Occipital lobe (tissue), 2 donors: ENCODE data around the gene KCTD4. TPM values are rescaled to one million over a fixed set of nuclear protein-coding genes. Genes with fewer than 3 reads are reported as not detected.
"Not testable (repeated sequence)": the region's sequence is repeated elsewhere in the genome, so short reads cannot be mapped to it uniquely, and the experiment has no call there.

Experiments used
- DNase-seq: peaks from one replicate; lab custom pipeline; 2025; lab: John Stamatoyannopoulos, UW
- total RNA-seq: library from RNA; depleted of rRNA; stranded (reverse); fragments of >200 nt; gene quantifications from one replicate; pipeline ENCODE4 v1.2.3, GENCODE V29; 2014

KCTD4 gene
- 0.94 TPM for total RNA-seq

DNA sequence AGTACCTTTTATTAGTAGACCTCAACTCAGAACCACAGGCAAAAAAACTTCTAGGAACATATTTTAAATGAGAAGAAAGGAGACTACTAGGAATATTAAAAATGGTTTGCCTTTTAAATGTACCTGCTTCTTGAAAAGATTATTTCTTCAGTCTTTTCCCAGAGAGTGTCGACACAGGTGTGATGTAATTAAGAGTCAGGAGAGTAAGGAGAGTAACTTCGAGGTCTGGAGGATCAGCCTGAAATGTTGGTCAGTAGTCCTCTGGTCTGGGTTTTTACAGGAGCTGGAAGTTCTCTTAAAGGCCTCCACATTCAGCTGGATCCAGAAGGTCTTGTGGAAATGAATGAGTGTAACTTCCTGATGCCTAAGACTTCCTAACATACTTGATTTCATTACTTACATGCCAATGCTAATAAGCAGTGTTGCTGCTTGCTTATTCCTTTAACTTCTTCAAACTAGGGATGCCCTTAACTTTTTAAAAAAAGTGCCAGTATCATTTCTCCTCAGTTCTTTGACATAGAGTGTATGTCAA lies at the start of gene KCTD4:
KCTD4 (minus strand) TSS at position 345 of the 532 bp plus-strand sequence. CDS start 6,478 bp downstream, outside the sequence.
- no peak for DNase-seq

DNA sequence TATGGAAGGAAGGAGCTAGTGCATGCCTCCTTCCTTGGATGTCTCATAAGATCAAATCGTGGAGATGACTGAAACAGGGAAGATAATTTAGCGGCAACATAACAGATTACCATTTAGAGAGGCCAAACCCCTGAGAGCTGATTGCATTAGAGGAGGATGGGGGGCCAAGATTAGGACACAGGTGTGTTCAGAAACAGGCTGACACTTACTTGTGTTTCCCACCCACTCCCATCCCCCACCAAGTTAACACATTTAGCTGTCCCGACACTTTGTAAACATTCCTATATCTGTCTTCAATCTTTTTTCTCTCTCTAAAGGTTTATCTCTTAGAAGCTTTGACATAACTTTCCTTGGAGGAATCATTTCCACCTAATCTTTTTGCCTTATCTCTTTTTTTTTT lies 48.8 kb upstream of the KCTD4 start:
- no peak for DNase-seq

DNA sequence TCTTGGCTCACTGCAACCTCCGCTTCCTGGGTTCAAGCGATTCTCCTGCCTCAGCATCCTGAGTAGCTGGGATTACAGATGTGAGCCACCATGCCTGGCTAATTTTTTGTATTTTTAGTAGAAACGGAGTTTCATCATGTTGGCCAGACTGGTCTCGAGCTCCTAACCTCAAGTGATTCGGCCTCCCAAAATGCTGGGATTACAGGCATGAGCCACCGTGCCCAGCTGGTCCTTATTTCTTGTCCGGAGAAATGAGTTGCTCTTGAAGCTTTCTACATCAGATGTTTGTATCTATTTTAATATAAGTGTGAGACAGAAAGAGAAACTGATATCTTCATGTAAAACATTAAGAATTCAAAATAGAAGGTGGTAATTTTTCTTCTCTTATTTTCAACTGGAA lies 43.9 kb upstream of the KCTD4 start:
- DNase-seq: not testable (repeated sequence)

DNA sequence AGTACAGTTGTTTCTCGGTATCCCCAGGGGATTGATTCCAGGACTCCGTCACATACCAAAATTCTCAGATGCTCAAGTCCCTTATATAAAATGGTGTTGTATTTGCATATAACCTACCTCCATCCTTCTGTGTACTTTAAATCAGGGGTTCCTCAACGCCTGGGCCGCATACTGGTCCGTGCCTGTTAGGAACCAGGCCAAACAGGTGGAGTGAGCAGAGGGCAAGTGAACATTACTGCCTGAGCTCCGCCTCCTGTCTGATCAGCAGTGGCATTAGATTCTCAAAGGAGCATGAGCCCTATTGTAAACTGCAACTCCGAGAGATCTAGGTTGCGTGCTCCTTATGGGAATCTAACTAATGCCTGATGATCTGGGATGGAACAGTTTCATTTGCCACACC lies 42.2 kb upstream of the KCTD4 start:
- DNase-seq: no peak

DNA sequence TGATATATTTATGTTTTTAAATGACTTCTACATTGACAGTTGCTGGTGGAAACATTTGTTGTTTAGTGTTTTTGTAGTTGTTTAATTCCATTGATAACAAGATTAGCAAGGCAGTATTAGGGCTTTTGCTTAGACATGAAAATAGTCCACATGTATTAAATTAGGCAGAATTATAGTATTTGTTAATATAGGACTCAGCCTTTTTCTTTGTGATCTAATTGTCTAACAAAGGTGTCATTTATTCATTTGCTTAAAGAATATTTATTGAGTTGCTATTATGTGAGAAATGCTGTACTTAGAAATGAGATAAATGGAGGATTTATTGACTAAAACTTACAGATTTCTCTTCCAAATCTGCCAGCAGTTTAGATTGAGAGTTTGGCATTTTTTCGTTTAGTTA lies 41.7 kb upstream of the KCTD4 start:
- no peak for DNase-seq

DNA sequence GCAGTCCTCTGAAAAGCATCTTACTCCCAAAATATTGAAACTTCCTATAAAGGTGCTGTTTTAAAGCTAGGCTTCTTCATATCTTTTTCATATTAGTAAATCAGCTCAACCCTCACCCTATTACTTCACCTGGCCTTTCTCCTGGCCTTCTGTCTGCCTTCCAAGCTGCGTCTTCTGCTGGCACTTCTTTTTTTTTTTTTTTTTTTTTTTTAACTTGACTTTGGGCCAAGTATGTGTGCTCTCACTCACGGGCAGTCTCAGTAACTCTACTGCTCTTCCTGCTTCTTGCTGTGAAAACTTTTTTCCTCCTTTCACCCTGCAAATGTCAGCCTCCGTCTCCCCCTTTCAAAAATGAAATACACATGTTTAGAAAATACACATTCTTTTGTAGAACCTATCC lies 41.2 kb upstream of the KCTD4 start:
- DNase-seq: no peak

DNA sequence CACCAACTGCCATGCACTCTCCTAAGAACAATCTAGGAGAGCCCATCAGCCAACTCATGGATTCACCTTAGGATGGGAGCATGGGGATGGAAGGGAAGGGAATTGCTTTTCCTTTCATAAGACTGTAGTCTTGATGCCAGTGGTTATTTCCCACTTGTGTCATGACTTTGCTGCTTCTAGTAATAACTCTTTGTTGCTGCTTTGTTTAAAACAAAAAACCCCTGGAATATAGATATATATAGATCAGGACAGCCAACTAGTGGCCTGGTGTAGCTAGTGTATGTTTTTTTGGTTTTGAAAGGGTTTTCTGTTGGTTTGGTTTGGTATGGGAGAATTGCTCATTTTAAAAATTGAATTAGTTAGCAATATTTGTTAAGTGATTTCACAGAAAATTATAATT lies 39.3 kb upstream of the KCTD4 start:
- DNase-seq: no peak

DNA sequence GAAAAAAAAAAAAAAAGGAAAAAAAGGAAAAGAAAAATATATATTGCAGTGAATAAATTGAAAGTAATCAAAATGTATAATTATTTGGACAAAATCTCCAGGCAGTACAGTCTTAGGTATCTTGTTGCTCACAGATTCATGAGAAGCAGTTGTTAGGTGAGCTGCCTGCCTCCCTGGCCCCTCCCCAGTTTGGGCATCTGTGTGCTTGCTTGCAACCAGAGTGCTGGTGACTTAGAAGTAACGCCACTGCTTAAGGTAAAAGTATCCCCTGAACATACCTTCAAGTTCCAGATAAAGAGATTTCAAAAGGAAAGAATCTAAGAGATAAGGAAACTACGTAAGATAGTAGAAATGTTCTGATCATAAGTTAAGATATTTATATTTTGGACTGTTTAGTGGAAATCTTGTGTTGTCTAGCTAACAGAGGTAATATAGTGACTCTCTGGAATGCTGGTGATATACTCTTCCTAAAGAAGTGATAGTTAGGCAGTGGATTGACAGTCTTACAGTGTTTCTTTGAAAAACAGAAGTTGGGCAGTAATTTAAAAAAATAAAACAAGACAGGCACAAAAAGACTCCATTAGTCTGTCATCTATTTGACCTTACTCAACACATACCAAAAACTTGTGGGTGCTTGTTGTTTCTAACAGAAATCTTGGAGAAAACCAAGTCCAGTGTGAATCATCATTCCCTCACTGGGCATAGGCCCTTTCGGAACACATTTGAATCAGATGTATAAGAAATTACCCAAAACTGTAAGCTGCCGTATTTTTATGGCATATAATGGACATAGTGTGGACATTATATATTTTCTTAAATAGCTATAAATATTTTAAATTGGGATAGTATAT lies 38.3 kb upstream of the KCTD4 start:
- DNase-seq: no peak

DNA sequence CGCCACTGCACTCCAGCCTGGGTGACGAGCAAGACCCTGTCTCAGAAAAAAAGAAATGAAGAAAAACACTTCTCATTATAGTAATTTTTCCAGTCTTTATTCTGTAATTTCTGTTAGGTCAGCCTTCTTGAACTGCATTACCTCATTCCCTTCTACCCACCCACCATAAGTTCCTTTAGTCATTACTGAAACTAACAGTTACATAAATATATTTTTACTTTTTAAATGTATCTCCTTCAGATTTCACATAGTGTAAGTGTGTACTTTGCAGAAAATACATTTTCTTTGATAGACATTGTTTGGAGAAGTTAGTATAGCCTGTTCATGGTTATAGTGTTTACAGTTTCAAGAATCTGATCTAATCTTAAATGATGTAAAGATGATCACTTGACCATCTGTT lies 31.7 kb upstream of the KCTD4 start:
- no peak for DNase-seq

DNA sequence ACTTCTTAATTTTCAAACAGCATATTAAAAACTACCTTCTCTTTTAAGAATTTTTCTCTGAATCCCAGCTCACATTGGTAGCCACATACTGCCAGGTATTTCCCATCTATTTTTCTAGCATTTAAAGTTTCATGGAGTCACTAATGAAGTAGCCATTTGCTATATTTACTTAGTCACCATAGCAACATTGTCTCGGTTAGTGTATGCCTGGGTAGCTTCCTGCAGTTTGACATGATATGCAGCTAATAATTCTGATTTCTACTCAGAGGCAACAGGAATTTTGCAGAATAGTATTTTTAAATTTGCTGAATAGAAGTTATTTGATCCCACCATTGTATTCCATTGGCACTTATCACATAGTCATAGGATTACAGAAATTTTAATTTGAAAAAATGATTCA lies 30.9 kb upstream of the KCTD4 start:
- no peak for DNase-seq

DNA sequence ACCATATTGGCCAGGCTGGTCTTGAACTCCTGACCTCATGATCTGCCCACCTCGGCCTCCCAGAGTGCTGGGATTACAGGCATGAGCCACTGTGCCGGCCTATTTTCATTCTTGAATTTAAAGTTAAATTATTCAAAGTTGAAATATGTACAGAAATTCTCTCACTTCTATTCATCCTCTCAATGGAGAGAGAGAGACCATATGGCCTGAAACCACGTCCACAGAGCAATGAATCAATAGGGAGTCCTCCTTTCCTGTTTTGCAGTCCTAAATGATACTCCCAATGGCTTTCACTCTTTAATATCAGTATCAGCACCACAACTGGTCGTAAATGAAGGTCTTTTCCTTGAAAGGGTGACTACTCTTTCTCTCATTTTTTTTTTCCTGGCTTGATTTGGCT lies 30.5 kb upstream of the KCTD4 start:
- DNase-seq: no peak

DNA sequence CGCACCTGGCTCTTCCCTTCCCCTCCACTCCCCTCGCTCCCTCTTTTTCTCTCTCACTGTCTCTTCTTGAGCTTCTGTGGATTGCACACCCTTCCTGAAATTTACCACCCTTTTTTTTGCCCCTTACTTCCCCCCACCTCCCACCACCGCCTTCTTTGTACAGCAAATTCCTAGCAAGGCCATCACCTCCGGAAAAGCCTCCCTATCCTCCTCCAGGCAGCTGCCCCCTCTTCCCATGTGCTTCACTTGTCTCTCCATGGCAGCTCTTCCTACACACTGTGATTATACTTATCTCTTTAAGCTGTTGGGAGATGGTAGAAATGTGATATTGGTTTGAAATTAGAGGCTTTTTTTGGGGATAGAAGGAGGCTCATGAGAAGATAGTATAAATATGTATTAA lies 28.3 kb upstream of the KCTD4 start:
- DNase-seq: no peak

DNA sequence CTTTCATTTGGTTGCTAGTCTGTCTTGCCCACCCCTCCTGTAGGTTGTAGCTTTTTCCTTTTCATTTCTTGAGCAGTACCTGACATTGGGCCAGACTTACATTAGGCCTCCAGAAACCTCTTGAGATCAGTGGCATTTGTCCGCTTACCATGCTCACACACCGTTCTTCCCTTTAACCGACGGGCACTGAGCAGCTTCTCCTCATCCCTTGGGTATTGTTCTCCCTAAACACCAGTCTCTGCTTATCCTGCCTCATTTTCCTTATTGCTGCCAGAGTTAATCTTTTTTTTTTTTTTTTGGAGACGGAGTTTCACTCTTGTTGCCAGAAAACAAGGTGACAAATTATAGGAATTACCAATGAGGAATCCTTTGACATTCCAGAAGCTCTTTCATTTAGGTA lies 27.2 kb upstream of the KCTD4 start:
- no peak for DNase-seq

DNA sequence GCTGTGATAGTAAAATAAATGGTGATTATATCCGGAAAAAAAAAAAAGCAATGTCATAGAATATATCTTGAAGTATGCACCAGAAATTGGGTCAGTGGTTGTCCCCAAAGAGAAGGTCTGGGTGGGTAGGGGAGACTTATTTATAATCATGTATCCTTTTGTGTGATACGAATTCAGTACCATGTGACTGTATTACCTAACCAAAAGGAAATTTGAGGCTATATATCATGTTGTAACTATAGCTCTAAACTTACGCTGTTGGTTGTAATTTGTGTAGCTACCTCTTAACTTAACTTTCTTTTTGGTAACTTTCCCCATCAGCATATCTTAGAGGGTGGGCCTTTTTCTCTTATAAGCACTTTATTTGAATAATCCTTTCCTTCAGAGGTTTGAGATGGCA lies 25.2 kb upstream of the KCTD4 start:
- DNase-seq: no peak

DNA sequence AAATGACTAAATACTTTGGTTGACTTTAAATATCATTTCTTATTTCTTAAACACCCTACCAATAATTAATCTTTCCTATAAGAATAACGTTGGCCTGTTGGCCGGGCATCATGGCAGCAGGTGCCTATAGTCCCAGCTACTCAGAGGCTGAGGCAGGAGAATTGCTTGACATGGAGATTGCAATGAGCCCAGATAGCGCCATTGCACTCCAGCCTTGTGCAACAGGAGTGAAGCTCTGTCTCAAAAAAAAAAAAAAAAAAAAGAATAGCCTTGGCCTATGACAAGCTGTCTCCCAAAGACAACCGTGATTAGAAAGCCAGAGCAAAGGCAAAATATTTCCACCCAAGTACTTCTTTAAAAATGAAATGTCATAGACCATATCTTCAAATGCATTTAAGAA lies 24.5 kb upstream of the KCTD4 start:
- no peak for DNase-seq

DNA sequence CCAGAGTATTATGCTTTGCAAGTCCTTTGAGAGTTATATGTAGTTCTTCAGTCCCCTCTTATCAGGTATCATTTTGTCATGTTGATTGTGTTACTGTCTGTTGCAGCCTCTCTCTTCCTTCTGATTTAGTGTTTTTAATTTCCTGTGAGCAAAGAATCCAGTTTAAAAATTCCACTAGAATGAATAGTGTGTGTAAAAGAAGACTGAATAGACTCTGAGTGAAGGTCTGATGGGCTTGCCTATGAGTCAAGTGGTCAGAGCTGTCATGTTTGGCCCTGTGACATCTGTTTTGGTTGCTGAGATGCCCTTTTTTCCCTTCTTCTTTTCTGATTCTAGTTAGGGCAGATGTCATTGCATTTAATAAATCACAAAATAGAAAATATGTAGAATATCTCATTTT lies 23.3 kb upstream of the KCTD4 start:
- no peak for DNase-seq

DNA sequence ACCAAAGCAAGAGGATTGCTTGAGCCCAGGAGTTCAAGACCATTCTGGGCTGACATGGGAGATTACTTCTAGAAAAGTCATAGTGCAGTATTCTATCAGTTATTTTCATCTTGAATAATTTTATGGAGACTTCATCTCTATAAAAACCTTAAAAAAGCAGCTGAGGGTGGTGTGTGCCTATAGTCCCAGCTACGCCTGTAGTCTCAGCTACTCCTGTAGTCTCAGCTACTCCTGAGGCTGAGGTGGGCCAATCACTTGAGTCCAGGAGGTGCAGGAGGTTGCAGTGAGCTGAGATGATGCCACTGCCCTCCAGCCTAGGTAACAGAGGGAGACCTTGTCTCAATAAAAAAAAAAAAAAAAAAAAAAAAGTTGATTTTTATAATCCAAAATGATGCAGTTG lies 22.1 kb upstream of the KCTD4 start:
- no peak for DNase-seq

DNA sequence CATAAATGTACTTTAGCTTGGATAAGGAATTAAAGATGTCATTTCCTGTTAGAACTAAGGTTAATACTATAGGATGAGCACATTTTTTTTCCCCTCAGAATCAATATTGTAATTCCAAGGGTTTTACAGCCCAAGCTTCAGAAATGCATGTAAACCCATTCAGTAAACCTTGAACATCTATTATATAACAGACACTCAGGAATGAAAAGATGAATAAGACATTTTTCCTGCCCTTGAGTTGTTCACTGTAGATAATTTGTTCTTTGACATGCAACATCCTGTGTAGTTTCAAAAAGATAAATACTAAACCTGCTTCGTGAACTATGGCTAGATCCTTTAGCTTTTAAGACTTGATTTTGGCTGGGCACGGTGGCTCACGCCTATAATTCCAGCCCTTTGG lies 21.7 kb upstream of the KCTD4 start:
- DNase-seq: no peak

DNA sequence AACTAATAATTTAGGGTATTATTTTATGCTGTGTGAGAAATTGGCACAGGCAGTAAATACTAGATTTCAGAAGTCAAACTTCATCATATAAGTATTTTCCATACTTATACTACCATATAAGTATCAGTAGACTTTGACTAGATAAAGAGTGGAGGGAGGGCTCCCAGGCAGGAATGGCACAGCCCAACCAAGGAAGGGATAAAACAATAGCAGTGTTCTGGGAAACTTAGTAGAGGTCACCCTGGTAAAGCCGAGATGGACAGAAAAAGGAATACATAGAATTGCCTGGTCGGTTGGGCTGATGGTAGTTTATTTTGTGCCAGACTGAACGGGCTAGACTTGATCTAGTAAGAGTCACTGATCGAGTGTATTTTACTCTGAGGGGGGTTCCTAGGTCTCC lies 19.6 kb upstream of the KCTD4 start:
- DNase-seq: no peak

DNA sequence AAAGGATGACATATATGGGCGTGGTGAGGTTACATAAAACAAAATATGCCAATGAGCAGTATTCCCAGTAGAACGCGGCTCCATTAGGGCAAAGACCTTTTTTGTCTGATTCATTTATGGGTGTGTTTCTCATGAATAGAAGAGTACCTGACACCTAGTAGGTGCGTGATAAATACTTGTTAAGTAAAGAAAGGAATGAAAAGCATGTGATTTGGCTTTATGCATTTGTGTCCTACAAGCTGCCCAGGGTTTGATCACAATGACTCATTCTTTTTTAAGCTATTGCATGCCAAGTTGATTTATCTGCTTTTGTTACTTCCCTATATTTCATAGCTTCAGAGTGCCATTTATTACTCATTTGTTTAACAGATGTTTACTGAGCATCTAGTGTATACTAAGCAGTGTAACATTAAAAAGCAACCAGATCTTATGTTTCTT lies 19.1 kb upstream of the KCTD4 start:
- DNase-seq: no peak

DNA sequence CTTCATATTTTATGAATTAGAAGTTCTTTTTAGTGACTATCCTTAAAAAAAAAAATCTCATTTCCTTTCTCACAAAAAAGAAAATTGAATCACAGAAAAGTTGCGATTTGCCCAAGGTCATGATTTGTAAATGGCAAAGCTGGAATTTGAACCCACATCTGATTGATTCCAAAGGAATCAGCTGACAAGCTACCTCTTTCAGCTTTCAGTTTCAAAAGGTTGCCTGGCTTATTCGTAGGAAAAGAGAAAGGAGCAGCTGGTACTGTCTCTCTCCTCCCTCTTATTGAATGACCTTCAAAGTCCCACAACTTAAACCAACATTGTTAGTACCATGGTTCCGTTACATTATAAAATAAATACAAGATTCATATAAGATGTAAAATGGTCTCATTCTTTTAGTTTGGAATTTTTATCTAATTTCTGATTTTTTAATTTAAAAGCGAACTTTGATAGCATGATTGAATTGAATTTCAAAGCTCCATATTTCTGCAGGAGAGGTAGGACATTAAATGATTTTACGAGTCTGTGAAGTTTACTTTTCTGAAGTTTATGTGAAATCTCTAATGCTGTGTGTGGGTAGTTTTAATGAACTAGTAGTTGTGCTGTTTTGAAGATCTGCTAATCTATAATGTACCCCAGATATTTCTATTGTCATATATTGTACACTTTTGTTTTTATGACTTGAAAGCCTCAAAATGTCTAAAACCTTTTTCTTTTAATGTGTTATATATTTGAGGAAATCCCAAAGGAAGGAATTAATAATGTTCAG lies 18.5 kb upstream of the KCTD4 start:
- no peak for DNase-seq

DNA sequence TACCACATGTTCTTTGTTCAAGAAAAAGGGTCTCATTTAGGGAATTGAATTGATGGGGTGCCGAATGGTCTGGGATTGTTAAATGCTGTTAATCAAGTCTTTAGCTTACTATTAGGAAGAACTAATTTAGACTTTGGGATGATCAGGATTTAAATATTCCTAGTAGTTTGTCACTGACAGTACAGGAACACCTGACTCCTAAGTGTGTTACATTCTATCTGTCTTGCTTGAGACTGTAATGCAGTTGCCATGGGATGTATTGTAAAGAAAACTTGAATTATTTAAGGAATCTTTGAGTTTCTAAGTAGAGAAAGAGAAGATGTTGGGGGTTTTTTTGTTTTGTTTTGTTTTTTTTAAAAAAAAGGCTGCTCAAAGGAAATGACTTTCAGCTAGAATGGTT lies 17.8 kb upstream of the KCTD4 start:
- DNase-seq: no peak

DNA sequence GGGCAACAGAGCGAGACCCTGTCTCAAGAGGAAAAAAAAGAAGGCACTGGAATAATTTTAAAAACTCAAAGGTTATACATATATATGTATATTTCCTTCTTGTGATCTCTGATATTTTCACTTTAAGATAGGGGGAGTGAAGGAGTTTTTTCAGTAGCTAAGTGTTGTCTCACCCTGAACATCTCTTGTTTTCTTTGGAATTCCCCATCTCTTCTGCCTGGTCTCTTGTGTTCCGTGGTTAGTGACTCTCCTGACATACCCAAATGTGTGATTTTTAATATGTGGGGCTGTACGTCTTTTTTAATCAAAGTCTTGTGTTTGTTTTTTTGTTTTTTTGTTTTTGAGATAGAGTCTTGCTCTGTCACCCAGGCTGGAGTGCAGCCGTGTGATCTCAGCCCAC lies 15.3 kb upstream of the KCTD4 start:
- no peak for DNase-seq
